Measurements from ENCODE around the gene IFTAP.

IFTAP gene

DNA sequence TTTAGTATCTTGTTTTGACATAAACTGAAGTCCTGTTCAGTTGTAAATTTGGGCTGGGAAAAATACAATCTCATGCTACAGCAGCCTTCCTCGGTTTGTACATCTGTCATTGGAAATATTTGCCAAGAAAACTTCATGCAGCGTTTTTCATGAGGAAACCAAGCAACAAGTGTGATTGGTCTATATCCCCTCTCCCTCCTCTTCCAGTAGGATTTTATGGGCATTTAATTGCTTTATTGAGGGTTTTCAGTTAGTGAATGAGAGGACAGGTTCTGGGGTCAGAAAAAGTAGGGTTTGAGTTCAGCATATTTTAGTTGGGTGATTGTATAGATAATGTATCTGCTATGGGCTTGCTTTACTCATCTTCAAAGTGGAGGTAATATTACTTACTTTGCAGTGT lies 93.8 kb downstream of the IFTAP start:
- no peak overlapping the region for H3K27ac ChIP-seq
- no peak overlapping the region for H3K4me3 ChIP-seq (ENCODE audit: low read depth in 1 of 2, low read length in 1 of 2)
- H3K27me3 ChIP-seq: no peaks in the 10 kb centered on the region
- peaks cover 8% of the 10 kb centered on the region in 2 experiments for H3K4me1 ChIP-seq (ENCODE audit: control insufficient read depth in 1 of 2, insufficient read depth in 1 of 2, low read depth in 1 of 2, low read length in 1 of 2)
- TF ChIP-seq, protein P1, sequence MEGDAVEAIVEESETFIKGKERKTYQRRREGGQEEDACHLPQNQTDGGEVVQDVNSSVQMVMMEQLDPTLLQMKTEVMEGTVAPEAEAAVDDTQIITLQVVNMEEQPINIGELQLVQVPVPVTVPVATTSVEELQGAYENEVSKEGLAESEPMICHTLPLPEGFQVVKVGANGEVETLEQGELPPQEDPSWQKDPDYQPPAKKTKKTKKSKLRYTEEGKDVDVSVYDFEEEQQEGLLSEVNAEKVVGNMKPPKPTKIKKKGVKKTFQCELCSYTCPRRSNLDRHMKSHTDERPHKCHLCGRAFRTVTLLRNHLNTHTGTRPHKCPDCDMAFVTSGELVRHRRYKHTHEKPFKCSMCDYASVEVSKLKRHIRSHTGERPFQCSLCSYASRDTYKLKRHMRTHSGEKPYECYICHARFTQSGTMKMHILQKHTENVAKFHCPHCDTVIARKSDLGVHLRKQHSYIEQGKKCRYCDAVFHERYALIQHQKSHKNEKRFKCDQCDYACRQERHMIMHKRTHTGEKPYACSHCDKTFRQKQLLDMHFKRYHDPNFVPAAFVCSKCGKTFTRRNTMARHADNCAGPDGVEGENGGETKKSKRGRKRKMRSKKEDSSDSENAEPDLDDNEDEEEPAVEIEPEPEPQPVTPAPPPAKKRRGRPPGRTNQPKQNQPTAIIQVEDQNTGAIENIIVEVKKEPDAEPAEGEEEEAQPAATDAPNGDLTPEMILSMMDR (IDR thresholded peaks at IDR 0.05): no peak
- H3K9me3 ChIP-seq: no peaks in the 10 kb centered on the region
- H3K36me3 ChIP-seq: no peaks in the 10 kb centered on the region

DNA sequence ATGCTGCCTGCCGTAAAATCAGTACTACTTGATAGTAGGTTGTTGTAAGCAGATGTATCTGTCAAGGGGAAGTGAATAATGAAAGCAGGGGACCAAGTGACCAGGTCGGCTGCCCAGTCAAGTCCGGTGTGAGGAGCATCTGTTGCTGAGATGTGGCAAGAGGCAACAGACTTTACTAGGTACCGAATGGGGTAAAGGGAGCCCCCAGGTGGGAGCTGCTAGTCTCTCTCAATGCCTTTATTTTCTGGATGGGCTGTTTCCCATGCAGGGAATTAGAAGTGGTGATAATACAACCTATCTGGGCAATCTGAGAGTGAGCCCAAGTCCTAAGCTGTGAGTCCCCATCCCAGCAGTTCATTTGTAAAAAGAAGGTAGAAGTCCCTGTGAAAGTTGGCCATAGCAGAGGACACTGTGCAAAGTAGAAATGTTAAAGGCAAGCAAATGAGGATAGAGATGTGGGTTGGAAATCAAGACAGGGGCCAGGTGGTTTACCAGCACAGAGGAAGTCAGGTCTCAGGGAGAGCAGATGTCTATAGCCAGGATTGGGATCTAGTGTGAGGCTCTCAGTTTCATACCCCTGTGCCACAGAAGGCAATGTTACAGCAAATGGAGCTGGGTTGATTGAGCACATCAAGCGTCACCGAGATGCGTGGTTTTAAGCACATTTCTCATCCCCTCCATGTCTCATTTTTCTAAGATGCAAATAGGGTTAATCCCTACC lies 94.4 kb downstream of the IFTAP start:
- H3K4me1 ChIP-seq (ENCODE audit: control insufficient read depth in 1 of 2, insufficient read depth in 1 of 2, low read depth in 1 of 2, low read length in 1 of 2): peaks cover 8% of the 10 kb centered on the region in 2 experiments
- no peak overlapping the region for H3K27ac ChIP-seq

DNA sequence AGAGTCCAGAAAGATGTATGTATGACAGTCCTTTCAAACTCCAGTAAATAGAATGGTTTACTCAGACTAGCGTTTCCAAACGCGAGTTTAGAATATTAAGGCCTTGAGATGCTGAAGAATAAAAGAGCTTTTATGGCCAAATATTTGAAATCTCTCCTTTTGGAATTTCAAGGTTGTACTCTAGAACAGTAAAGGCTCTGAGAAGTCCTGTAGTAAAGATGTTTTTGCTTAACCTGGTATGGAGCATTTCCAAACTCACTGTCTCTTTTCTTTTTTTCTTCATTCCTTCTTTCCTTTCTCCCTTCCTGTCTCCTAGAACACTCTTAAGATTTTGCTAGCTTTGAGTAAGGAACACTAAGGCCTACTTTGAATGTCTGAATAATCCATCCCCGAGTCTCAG lies 95.1 kb downstream of the IFTAP start:
- Histone ChIP-seq H3K9me3 (no peaks in the 10 kb centered on the region), H3K4me3 (ENCODE audit: low read depth in 1 of 2, low read length in 1 of 2) (no peak overlapping the region), H3K36me3 (no peaks in the 10 kb centered on the region), H3K4me1 (ENCODE audit: control insufficient read depth in 1 of 2, insufficient read depth in 1 of 2, low read depth in 1 of 2, low read length in 1 of 2) (peaks cover 8% of the 10 kb centered on the region in 2 experiments), H3K27me3 (no peaks in the 10 kb centered on the region), H3K27ac (no peak overlapping the region)
- TF ChIP-seq, protein P1 (IDR thresholded peaks at IDR 0.05): no peak

More for the DNA sequence above, 94.4 kb downstream of the IFTAP start:
- Histone ChIP-seq H3K4me3 (ENCODE audit: low read depth in 1 of 2, low read length in 1 of 2) (no peak overlapping the region), H3K27me3 (no peaks in the 10 kb centered on the region), H3K36me3 (no peaks in the 10 kb centered on the region), H3K9me3 (no peaks in the 10 kb centered on the region)
- TF ChIP-seq, protein P1 (IDR thresholded peaks at IDR 0.05): no peak

DNA sequence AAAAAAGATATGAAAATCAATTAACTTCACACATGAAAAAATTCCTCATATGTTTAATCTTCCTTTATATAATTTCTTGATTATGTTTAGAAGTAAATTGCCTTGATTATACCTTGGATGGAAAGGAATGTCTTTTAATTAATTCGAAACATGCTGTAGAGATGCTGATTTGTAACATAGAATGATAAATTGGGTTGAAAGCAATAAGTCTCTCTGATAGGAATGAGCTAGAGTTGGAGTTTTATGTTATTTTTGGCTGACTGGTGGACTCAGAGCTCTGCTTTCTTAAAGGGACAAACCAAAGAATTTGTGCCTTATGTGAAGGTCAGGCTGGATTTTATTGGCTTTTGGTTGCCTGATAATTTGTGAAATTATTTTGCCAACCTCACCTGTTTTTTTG lies 98.4 kb downstream of the IFTAP start:
- H3K9me3 ChIP-seq: no peaks in the 10 kb centered on the region
- no peaks in the 10 kb centered on the region for H3K36me3 ChIP-seq
- TF ChIP-seq, protein P1 (IDR thresholded peaks at IDR 0.05): no peak
- no peaks in the 10 kb centered on the region for H3K4me1 ChIP-seq (ENCODE audit: control insufficient read depth in 1 of 2, insufficient read depth in 1 of 2, low read depth in 1 of 2, low read length in 1 of 2)
- no peak overlapping the region for H3K4me3 ChIP-seq (ENCODE audit: low read depth in 1 of 2, low read length in 1 of 2)
- no peaks in the 10 kb centered on the region for H3K27me3 ChIP-seq
- no peak overlapping the region for H3K27ac ChIP-seq

DNA sequence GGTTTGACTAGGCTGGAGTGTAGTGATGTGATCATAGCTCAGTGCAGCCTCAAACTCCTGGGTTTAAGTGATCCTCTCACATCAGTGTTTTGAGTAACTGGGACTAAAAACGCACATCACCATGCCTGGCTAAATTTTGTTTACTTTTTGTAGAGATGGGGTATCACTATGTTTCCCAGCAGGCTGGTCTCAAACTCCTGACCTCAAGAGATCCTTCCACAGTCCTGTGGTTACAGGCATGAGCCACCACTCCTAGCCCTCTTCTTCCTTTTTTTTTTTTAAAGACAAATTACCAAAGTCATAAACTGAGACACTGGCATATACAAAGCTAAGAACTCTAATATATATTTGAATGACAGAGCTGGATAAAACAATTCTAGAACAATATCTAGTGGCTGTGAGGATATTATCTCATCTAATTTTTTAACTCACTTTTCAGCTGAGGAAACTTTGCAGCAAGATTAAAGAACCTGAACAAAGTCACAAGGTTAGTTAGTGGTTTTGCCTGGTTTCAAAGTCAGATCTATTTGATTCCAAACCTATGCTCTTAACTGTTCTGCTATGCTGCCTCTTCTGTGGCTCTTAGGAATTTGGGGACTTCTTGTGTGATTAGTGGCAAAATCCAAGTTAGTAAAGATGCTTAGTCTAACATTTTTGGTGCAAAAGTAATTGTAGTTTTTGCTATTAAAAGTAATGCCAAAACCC lies 99.0 kb downstream of the IFTAP start:
- no peak overlapping the region for H3K4me3 ChIP-seq (ENCODE audit: low read depth in 1 of 2, low read length in 1 of 2)
- no peaks in the 10 kb centered on the region for H3K9me3 ChIP-seq
- no peak overlapping the region for H3K27ac ChIP-seq
- H3K27me3 ChIP-seq: no peaks in the 10 kb centered on the region
- no peaks in the 10 kb centered on the region for H3K36me3 ChIP-seq
- TF ChIP-seq, protein P1 (IDR thresholded peaks at IDR 0.05): no peak
- no peaks in the 10 kb centered on the region for H3K4me1 ChIP-seq (ENCODE audit: control insufficient read depth in 1 of 2, insufficient read depth in 1 of 2, low read depth in 1 of 2, low read length in 1 of 2)
